GM13976 (cell line): Measurements from ENCODE around the gene RUVBL2.

Experiments
- DNase-seq: peaks from one replicate; pipeline ENCODE4 v3.0.0; 2012; ENCODE audit warnings: low spot score
- CTCF ChIP-seq: IDR thresholded peaks from 2 replicates; pipeline ENCODE4 v1.5.1; 2012; ENCODE audit warnings: borderline replicate concordance, mild to moderate bottlenecking; ENCODE audit not compliant: insufficient read depth; ENCODE audit errors: extremely low read depth, missing control alignments, control extremely low read depth
- in situ Hi-C: fragments of 300-500 bp; cut with MboI; formaldehyde crosslinking; loops from one replicate; pipeline ENCODE4 v1.12.0; 2022; ENCODE audit warnings: low sequenced_read_pairs, mixed read lengths, inconsistent platforms; ENCODE audit not compliant: unreplicated experiment

Gene RUVBL2

GRCh38 chr19:49064029-49064629, 70.4 kb downstream of the RUVBL2 start:
- TF ChIP-seq CTCF, result no peak
- in situ Hi-C loops, result no loop called here
- DNase-seq, result no peak

GRCh38 chr19:49064768-49065611, 71.3 kb downstream of the RUVBL2 start, which contains the start of gene NTF4:
NTF4 (minus strand) TSS chr19:49064818; CDS start chr19:49061997, 2,821 bp downstream.
- TF ChIP-seq CTCF, result no peak
- no peak for DNase-seq
- in situ Hi-C loops, result no loop called here
